ENCODE results near the gene DHRS7. TPM values are rescaled to one million over a fixed set of nuclear protein-coding genes. Genes with fewer than 3 reads are reported as not detected.
A peak's percentile ranks its signal among the peaks of the same experiment; 100 is the strongest.

DHRS7 gene
- total and polyA plus RNA-seq, 9 of the 15 experiments (the other 6 are each of a cell fraction or from before 2014, with no cell fraction given) = 10.2 to 20.1 (median 15.7) TPM

- TF ChIP-seq TFE3 (CRISPR knock-in tag; IDR thresholded peaks at IDR 0.05) (no peak), RBM34 (IDR thresholded peaks at IDR 0.05; ENCODE audit: borderline replicate concordance, insufficient read depth, low read length) (no peak), ESRRB (CRISPR knock-in tag; IDR thresholded peaks at IDR 0.05; ENCODE audit: borderline replicate concordance) (no peak), YY1 (IDR thresholded peaks at IDR 0.05; ENCODE audit: borderline replicate concordance in 1 of 3, control insufficient read depth in 1 of 3, extremely low read depth in 1 of 3, insufficient read depth in 3 of 3, insufficient read length in 1 of 3, insufficient replicate concordance in 2 of 3, low read depth in 1 of 3, low read length in 2 of 3) (peak in 2 of 3 experiments; percentile 19 to 40), CHCHD3 (CRISPR knock-in tag; IDR thresholded peaks at IDR 0.05) (no peak), ZNF76 (CRISPR knock-in tag; IDR thresholded peaks at IDR 0.05; ENCODE audit: borderline replicate concordance) (no peak), PHF21A (IDR thresholded peaks at IDR 0.05; ENCODE audit: borderline replicate concordance, low read depth) (no peak), ZNF436 (CRISPR knock-in tag; IDR thresholded peaks at IDR 0.05) (no peak), MEIS2 (IDR thresholded peaks at IDR 0.05; ENCODE audit: partially characterized antibody) (no peak), SP1 (CRISPR knock-in tag; IDR thresholded peaks at IDR 0.05) (no peak), ZNF79 (CRISPR knock-in tag; IDR thresholded peaks at IDR 0.05; ENCODE audit: low read depth) (no peak), ZNF778 (CRISPR knock-in tag; IDR thresholded peaks at IDR 0.05) (no peak), RBM25 (IDR thresholded peaks at IDR 0.05; ENCODE audit: low read depth, low read length, severe bottlenecking) (no peak), RFX5 (IDR thresholded peaks at IDR 0.05; ENCODE audit: low read depth, low read length) (no peak), TRIM24 (IDR thresholded peaks at IDR 0.05) (no peak), ZZZ3 (IDR thresholded peaks at IDR 0.05) (no peak), SRSF1 (IDR thresholded peaks at IDR 0.05; ENCODE audit: low read depth, low read length) (no peak), CXXC5 (CRISPR knock-in tag; IDR thresholded peaks at IDR 0.05) (peak; percentile 73), HSF4 (CRISPR knock-in tag; IDR thresholded peaks at IDR 0.05; ENCODE audit: borderline replicate concordance) (no peak), ATF4 (CRISPR knock-in tag; IDR thresholded peaks at IDR 0.05) (no peak), ZNF311 (CRISPR knock-in tag; IDR thresholded peaks at IDR 0.05) (no peak), FOXJ2 (tag; IDR thresholded peaks at IDR 0.05) (no peak), DLX4 (CRISPR knock-in tag; IDR thresholded peaks at IDR 0.05) (no peak), MYNN (IDR thresholded peaks at IDR 0.05) (no peak), MYNN (CRISPR knock-in tag; IDR thresholded peaks at IDR 0.05) (no peak), ZNF511 (CRISPR knock-in tag; IDR thresholded peaks at IDR 0.05) (0 out of 2 replicates have a peak, but pooled peaks have one; percentile 54), HLTF (IDR thresholded peaks at IDR 0.05) (no peak)
These were observed at the start of gene DHRS7 (continued) for GRCh38 chr14:60164712-60165546.
